ENCODE measurements around the gene GPR45. TPM values are rescaled to one million over a fixed set of nuclear protein-coding genes. Genes with fewer than 3 reads are reported as not detected.

The GPR45 gene, protein sequence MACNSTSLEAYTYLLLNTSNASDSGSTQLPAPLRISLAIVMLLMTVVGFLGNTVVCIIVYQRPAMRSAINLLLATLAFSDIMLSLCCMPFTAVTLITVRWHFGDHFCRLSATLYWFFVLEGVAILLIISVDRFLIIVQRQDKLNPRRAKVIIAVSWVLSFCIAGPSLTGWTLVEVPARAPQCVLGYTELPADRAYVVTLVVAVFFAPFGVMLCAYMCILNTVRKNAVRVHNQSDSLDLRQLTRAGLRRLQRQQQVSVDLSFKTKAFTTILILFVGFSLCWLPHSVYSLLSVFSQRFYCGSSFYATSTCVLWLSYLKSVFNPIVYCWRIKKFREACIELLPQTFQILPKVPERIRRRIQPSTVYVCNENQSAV
- not detected in 2 replicates for total RNA-seq (2014; rRNA removed; shearing (Covaris generic))
- not detected in 2 replicates for polyA plus RNA-seq (2016; fragmentation: Nextera tagmentation; extraction: Ambion mirVana)

DNA sequence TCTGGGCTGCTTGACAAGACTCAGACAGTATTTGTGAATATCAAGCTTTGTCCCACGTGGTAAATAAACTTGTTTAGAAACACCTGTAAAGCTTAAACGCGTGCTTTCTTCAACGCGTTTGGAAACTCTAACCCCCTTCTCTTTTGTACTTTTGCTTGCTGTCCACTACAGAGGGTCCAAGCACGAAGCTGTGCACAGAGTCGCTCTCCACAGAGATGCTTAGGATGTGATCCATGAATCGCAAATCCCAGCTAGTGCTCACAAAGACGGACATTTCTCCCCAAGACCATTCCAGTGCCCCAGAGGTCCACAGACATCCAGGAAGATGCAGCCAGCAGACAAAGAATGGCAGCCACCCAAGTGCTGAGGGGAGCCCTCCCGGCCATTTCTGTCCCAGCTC is at the start of gene GPR45:
TSS of gene GPR45 (plus strand) at position 301 of the 400 bp plus-strand sequence. CDS start 116 bp downstream, outside the sequence.
- no peak within 1 kb of the TSS for H3K27ac ChIP-seq
- H3K27me3 ChIP-seq (replicated peaks; ENCODE audit: insufficient read depth): no peaks in the 10 kb centered on the region
- TF ChIP-seq EZH2phosphoT487 (IDR thresholded peaks at IDR 0.05; ENCODE audit: insufficient read depth, low read depth): no peak
- H3K79me2 ChIP-seq (ENCODE audit: insufficient read depth): no peaks in the 10 kb centered on the region
- no peaks in the 10 kb centered on the region for H3K9me3 ChIP-seq (ENCODE audit: low read depth)
- peaks cover 12% of the 10 kb centered on the region; the same call in 1 of the 2 replicates for H3F3A ChIP-seq (ENCODE audit: insufficient read depth)
- H4K20me1 ChIP-seq (ENCODE audit: insufficient read depth): no peaks in the 10 kb centered on the region
- in situ Hi-C loops (cut with MboI): no loop called here
- H3K36me3 ChIP-seq (ENCODE audit: low read depth): no peaks in the 10 kb centered on the region
- no peak within 1 kb of the TSS for H3K4me2 ChIP-seq (ENCODE audit: unreplicated experiment)
- H2AFZ ChIP-seq: no peak within 1 kb of the TSS
- H3K4me1 ChIP-seq (ENCODE audit: insufficient read depth): peaks cover 11% of the 10 kb centered on the region
- no peak within 1 kb of the TSS for H3K9ac ChIP-seq
- no peak for DNase-seq
- WGBS, 2 experiments (ENCODE audit: low coverage in 1 of 2, low lambda C conversion rate in 2 of 2, missing lambda C conversion rate in 2 of 2): 72 to 76% methylated on average over 10 of the region's 10 CpGs
- H3K4me3 ChIP-seq: no peak within 1 kb of the TSS
- no peaks in the 10 kb centered on the region for H3K9me2 ChIP-seq (ENCODE audit: insufficient read depth)

DNA sequence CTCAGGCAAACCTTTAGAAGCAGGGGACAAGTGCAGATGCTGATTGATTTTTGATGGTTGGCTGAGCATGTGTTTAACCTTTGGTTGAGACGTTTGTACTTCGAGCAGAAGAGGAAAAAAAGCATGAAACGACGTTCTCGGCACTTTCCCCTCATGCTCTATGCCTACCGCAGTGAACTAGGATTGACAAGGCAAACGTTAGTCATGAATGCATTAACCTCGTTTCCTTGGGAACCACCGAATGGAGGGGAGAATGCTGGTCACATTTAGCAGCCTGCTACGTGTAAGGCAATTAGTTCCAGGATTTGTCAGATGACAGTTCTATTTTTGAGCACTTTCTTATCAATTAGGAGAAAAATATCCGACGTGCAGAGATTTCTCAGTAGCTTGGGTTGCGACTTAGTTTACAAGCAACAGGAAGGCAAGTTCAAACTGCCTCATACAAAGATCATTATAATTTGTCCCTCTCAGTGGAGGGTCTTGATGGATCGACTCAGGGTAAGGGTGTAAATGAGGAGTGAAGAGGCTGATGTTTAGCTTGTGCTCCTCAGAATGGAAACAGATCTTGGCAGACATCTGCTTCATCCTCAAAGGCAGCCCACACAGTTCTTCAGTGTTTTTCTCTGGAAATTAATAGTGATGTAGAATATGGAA is 47.4 kb upstream of the GPR45 start:
- no peaks in the 10 kb centered on the region for H4K20me1 ChIP-seq (ENCODE audit: insufficient read depth)
- H3K9me2 ChIP-seq (ENCODE audit: insufficient read depth): no peaks in the 10 kb centered on the region
- H3K9ac ChIP-seq: no peak overlapping the region
- no peaks in the 10 kb centered on the region for H3K4me1 ChIP-seq (ENCODE audit: insufficient read depth)
- no peak overlapping the region for H3K4me2 ChIP-seq (ENCODE audit: unreplicated experiment)
- in situ Hi-C loops (cut with MboI): no loop called here
- no peaks in the 10 kb centered on the region for H3K9me3 ChIP-seq (ENCODE audit: low read depth)
- no peaks in the 10 kb centered on the region for H3F3A ChIP-seq (ENCODE audit: insufficient read depth)
- no peak overlapping the region for H2AFZ ChIP-seq
- DNase-seq: no peak
- 24 to 31% methylated on average over 14 of the region's 14 CpGs for WGBS, 2 experiments (ENCODE audit: low coverage in 1 of 2, low lambda C conversion rate in 2 of 2, missing lambda C conversion rate in 2 of 2)
- no peaks in the 10 kb centered on the region for H3K79me2 ChIP-seq (ENCODE audit: insufficient read depth)
- peaks cover 19% of the 10 kb centered on the region for H3K27me3 ChIP-seq (replicated peaks; ENCODE audit: insufficient read depth)
- H3K36me3 ChIP-seq (ENCODE audit: low read depth): no peaks in the 10 kb centered on the region
- no peak overlapping the region for H3K4me3 ChIP-seq
- TF ChIP-seq EZH2phosphoT487 (IDR thresholded peaks at IDR 0.05; ENCODE audit: insufficient read depth, low read depth): no peak
- TF ChIP-seq EZH2 (IDR thresholded peaks at IDR 0.05; ENCODE audit: insufficient read depth, poor library complexity, severe bottlenecking): no peak
- H3K27ac ChIP-seq: no peak overlapping the region

DNA sequence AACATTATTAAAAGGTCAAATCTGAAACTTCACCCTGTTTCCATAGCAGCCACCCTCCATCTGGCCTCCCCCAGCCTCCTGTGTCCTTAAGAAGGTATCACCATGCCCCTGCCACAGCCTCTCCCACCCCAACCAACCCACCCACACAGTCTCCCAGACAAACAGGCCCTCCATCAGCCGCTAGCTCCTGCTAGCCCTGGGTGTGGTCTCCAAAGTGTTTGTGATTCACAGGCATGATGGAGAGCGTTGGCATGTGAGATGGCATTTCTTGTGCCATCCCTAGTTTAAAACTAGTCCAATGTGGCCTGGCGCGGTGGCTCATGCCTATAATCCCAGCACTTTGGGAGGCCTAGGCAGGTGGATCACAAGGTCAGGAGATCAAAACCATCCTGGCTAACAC is 44.9 kb upstream of the GPR45 start:
- Histone ChIP-seq H3K27ac (no peak overlapping the region), H3K4me1 (ENCODE audit: insufficient read depth) (no peaks in the 10 kb centered on the region), H4K20me1 (ENCODE audit: insufficient read depth) (no peaks in the 10 kb centered on the region), H3K9ac (no peak overlapping the region), H3K4me2 (ENCODE audit: unreplicated experiment) (no peak overlapping the region), H3K36me3 (ENCODE audit: low read depth) (no peaks in the 10 kb centered on the region), H3K79me2 (ENCODE audit: insufficient read depth) (no peaks in the 10 kb centered on the region), H3K9me3 (ENCODE audit: low read depth) (no peaks in the 10 kb centered on the region), H3F3A (ENCODE audit: insufficient read depth) (no peaks in the 10 kb centered on the region), H3K4me3 (no peak overlapping the region), H3K27me3 (replicated peaks; ENCODE audit: insufficient read depth) (peaks cover 19% of the 10 kb centered on the region; the same call in 1 of the 2 replicates), H2AFZ (no peak overlapping the region), H3K9me2 (ENCODE audit: insufficient read depth) (no peaks in the 10 kb centered on the region)
- TF ChIP-seq EZH2 (IDR thresholded peaks at IDR 0.05; ENCODE audit: insufficient read depth, poor library complexity, severe bottlenecking): no peak
- no peak for TF ChIP-seq EZH2phosphoT487 (IDR thresholded peaks at IDR 0.05; ENCODE audit: insufficient read depth, low read depth)
- DNase-seq: no peak
- in situ Hi-C loops (cut with MboI): no loop called here
- WGBS, 2 experiments (ENCODE audit: low coverage in 1 of 2, low lambda C conversion rate in 2 of 2, missing lambda C conversion rate in 2 of 2): 74 to 77% methylated on average over 4 of the region's 4 CpGs

DNA sequence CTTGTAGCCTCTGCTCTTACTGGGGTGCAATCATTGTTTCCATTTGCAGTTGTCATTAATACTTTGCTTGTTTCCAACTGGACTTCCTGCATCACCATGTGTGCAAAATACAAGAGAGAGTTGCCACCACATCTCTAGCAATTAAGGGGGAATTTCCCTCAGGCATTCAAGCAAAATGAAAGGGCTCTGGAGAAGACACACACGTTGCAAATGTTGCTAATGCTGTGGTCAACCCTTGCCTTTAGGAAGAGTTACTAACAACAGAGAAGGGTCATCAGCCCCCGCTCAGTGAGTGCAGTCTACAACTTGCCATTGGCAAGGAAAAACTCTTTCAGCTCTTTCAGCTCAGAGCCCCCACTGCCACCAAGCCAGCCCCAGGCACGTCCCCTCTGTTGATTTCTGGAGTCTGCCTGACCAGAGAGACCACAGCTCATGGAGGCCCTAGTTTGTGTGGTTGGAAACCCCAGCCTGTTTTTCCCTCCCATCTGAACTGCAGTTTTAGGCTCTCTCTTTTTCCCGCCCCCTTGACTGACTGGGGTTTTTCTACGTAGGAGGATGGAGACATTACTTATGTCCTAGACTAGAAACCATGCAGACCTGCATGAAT is 25.9 kb upstream of the GPR45 start:
- Histone ChIP-seq H3K9me2 (ENCODE audit: insufficient read depth) (no peaks in the 10 kb centered on the region), H3K4me3 (no peak overlapping the region), H3F3A (ENCODE audit: insufficient read depth) (no peaks in the 10 kb centered on the region), H3K4me1 (ENCODE audit: insufficient read depth) (no peaks in the 10 kb centered on the region), H3K9me3 (ENCODE audit: low read depth) (no peaks in the 10 kb centered on the region), H3K79me2 (ENCODE audit: insufficient read depth) (no peaks in the 10 kb centered on the region), H2AFZ (no peak overlapping the region), H4K20me1 (ENCODE audit: insufficient read depth) (no peaks in the 10 kb centered on the region), H3K27me3 (replicated peaks; ENCODE audit: insufficient read depth) (peaks cover 33% of the 10 kb centered on the region), H3K36me3 (ENCODE audit: low read depth) (no peaks in the 10 kb centered on the region), H3K9ac (no peak overlapping the region), H3K4me2 (ENCODE audit: unreplicated experiment) (no peak overlapping the region), H3K27ac (no peak overlapping the region)
- no peak for DNase-seq
- no peak for TF ChIP-seq EZH2 (IDR thresholded peaks at IDR 0.05; ENCODE audit: insufficient read depth, poor library complexity, severe bottlenecking)
- TF ChIP-seq EZH2phosphoT487 (IDR thresholded peaks at IDR 0.05; ENCODE audit: insufficient read depth, low read depth): no peak
- in situ Hi-C loops (cut with MboI): no loop called here
- 26% methylated on average over 5 of the region's 5 CpGs for WGBS, 2 experiments (ENCODE audit: low coverage in 1 of 2, low lambda C conversion rate in 2 of 2, missing lambda C conversion rate in 2 of 2)
